HEK293 (cell line): ENCODE data around the gene PRRT1.

Experiments
- GLI2 ChIP-seq: fragments of 450-650 bp; formaldehyde crosslinking; IDR thresholded peaks from 2 replicates; pipeline ENCODE4; 2017; ENCODE audit warnings: missing biosample characterization, missing genetic modification characterization, low read depth, borderline replicate concordance
- TCF7L2 ChIP-seq: IDR thresholded peaks from 2 replicates; pipeline ENCODE4 v1.6.1; 2011; ENCODE audit warnings: low read depth, mild to moderate bottlenecking, inconsistent platforms, low read length, moderate library complexity, borderline replicate concordance
- YY1 ChIP-seq: fragments of 450-650 bp; formaldehyde crosslinking; IDR thresholded peaks from 2 replicates; pipeline ENCODE4 v1.5.1; 2018; ENCODE audit warnings: missing biosample characterization, missing genetic modification characterization
- ZNF274 ChIP-seq, 2 experiments: fragments of 200-500 bp in 1 of 2; fragments of 450-650 bp in 1 of 2; sonication (Bioruptor generic) in 1 of 2; formaldehyde crosslinking in 1 of 2; IDR thresholded peaks; 2 replicates each; pipeline versions ENCODE4 v1.5.1 to v1.6.1; 2014 to 2016; ENCODE audit warnings: borderline replicate concordance in 1 of 2, inconsistent platforms in 1 of 2, low read length in 1 of 2, missing biosample characterization in 1 of 2, missing genetic modification characterization in 1 of 2
- ZNF654 ChIP-seq: fragments of 450-650 bp; formaldehyde crosslinking; IDR thresholded peaks from 2 replicates; pipeline ENCODE4 v1.5.1; 2016; ENCODE audit warnings: low read depth, missing biosample characterization, missing genetic modification characterization
- ZNF837 ChIP-seq: fragments of 450-650 bp; formaldehyde crosslinking; IDR thresholded peaks from 2 replicates; pipeline ENCODE4 v1.5.1; 2016; ENCODE audit warnings: missing biosample characterization, missing genetic modification characterization
- TF ChIP-seq, protein P1 (sequence below): fragments of 450-650 bp; formaldehyde crosslinking; IDR thresholded peaks from 2 replicates; pipeline ENCODE4 v1.5.1; 2016; ENCODE audit warnings: missing biosample characterization, missing genetic modification characterization
- TF ChIP-seq, protein P2 (sequence below): fragments of 450-650 bp; formaldehyde crosslinking; optimal IDR thresholded peaks from 2 replicates; pipeline ENCODE3; 2016; ENCODE audit warnings: missing biosample characterization, mild to moderate bottlenecking, missing genetic modification characterization

DNA sequence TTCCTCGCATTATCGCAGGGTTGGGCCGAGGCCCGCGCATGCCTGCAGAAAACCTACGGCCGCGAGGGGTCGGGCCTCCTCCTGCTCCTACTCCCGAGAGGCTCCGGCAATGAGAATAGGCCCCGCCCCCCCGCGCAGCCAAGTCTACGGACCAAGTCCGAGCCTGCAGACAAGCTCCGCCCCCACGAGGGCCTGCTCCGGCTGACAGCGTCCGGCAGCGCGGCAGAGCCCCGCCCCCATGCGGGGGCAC lies 43.8 kb upstream of the PRRT1 start:
- TF ChIP-seq GLI2 (no peak), ZNF274 (IDR thresholded peaks at IDR 0.05; ENCODE audit: low read length) (no peak), ZNF274 (tag by site-specific recombination; IDR thresholded peaks at IDR 0.05; ENCODE audit: borderline replicate concordance) (no peak), ZNF837 (tag by site-specific recombination) (no peak), ZNF654 (tag by site-specific recombination) (no peak), TCF7L2 (no peak), YY1 (tag by site-specific recombination) (no peak)
- TF ChIP-seq, protein P1, sequence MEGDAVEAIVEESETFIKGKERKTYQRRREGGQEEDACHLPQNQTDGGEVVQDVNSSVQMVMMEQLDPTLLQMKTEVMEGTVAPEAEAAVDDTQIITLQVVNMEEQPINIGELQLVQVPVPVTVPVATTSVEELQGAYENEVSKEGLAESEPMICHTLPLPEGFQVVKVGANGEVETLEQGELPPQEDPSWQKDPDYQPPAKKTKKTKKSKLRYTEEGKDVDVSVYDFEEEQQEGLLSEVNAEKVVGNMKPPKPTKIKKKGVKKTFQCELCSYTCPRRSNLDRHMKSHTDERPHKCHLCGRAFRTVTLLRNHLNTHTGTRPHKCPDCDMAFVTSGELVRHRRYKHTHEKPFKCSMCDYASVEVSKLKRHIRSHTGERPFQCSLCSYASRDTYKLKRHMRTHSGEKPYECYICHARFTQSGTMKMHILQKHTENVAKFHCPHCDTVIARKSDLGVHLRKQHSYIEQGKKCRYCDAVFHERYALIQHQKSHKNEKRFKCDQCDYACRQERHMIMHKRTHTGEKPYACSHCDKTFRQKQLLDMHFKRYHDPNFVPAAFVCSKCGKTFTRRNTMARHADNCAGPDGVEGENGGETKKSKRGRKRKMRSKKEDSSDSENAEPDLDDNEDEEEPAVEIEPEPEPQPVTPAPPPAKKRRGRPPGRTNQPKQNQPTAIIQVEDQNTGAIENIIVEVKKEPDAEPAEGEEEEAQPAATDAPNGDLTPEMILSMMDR = peak; percentile 85
- TF ChIP-seq, protein P2, sequence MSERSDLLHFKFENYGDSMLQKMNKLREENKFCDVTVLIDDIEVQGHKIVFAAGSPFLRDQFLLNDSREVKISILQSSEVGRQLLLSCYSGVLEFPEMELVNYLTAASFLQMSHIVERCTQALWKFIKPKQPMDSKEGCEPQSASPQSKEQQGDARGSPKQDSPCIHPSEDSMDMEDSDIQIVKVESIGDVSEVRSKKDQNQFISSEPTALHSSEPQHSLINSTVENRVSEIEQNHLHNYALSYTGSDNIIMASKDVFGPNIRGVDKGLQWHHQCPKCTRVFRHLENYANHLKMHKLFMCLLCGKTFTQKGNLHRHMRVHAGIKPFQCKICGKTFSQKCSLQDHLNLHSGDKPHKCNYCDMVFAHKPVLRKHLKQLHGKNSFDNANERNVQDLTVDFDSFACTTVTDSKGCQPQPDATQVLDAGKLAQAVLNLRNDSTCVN (tag by site-specific recombination) = no peak
